Measurements from ENCODE around the gene CDKN2C.

DNA sequence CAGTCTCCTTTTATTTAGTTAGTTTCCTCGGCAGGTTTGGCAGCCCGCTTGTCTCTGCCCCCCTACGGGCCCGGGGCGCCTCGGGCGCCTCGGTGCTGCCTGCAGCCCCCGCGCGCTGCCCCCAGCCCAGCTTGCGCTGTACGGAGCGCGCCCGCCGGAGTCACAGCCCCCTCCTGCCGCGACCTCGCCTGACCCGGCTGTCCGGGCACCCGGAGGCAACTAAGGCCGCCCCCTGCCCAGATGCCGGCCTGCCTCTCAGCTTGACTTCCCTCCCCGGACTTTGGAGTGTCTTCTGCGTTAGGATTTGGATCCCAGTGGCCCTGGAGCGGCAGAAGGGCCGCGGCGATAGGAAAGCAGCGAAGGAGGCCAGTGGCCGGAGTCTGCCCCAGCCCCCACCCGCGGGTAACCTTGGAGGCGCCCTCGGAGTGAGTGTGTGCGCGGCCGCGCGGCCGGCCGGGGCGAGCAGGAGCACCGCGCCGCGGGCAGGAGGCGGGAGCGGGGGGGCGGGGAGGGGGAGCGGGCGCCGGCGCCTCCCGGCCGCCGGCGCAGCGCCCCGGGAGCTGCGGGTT lies 7.6 kb downstream of the CDKN2C start:
- TF ChIP-seq, protein P1, sequence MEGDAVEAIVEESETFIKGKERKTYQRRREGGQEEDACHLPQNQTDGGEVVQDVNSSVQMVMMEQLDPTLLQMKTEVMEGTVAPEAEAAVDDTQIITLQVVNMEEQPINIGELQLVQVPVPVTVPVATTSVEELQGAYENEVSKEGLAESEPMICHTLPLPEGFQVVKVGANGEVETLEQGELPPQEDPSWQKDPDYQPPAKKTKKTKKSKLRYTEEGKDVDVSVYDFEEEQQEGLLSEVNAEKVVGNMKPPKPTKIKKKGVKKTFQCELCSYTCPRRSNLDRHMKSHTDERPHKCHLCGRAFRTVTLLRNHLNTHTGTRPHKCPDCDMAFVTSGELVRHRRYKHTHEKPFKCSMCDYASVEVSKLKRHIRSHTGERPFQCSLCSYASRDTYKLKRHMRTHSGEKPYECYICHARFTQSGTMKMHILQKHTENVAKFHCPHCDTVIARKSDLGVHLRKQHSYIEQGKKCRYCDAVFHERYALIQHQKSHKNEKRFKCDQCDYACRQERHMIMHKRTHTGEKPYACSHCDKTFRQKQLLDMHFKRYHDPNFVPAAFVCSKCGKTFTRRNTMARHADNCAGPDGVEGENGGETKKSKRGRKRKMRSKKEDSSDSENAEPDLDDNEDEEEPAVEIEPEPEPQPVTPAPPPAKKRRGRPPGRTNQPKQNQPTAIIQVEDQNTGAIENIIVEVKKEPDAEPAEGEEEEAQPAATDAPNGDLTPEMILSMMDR (conservative IDR thresholded peaks at IDR 0.05; ENCODE audit: low read depth, low read length): no peak
- no peak for TF ChIP-seq EZH2phosphoT487 (IDR thresholded peaks at IDR 0.05; ENCODE audit: borderline replicate concordance, low read length)
